ENCODE measurements around the gene ASB6. TPM values are rescaled to one million over a fixed set of nuclear protein-coding genes. Genes with fewer than 3 reads are reported as not detected.

ASB6 gene
- total and polyA plus RNA-seq, 2 of the 13 experiments (the other 11 are each of a cell fraction or from before 2014, with no cell fraction given) = 8.2 to 8.4 TPM

GRCh38 chr9:129687391-129687790 is 45.4 kb upstream of the ASB6 start:
- ChIA-PET POLR2A (no interaction called here), CTCF (ENCODE audit: low intra/inter-chr PET ratio, low total read pairs) (no interaction called here)
- H3K36me3 ChIP-seq (replicated peaks in 1 of 2; ENCODE audit: control insufficient read depth in 1 of 2, insufficient read depth in 2 of 2, low read length in 2 of 2) = no peaks in the 10 kb centered on the region
- H3K4me3 ChIP-seq (replicated peaks in 1 of 3; ENCODE audit: insufficient read depth in 1 of 3, low read depth in 2 of 3, low read length in 3 of 3) = no peak overlapping the region
- no peak overlapping the region for H3K4me2 ChIP-seq (ENCODE audit: low read depth, low read length)
- peaks cover 1 to 17% of the 10 kb centered on the region in 2 experiments; a peak in 4 of 5 replicates for H3K27me3 ChIP-seq (ENCODE audit: control insufficient read depth in 1 of 2, insufficient read depth in 2 of 2, low read length in 2 of 2)
- no peaks in the 10 kb centered on the region for H3K4me1 ChIP-seq (ENCODE audit: insufficient read depth, low read length)
- FAIRE-seq (no peak), DNase-seq (ENCODE audit: low spot score) (no peak), ATAC-seq (no peak)
- H2AFZ ChIP-seq (ENCODE audit: low read length) = no peak overlapping the region
- no peaks in the 10 kb centered on the region for H4K20me1 ChIP-seq (ENCODE audit: insufficient read depth, low read length)
- in situ Hi-C loops (cut with HindIII; ENCODE audit: extremely low pct_ligation_motif_present, low pct_unique_long_range_greater_than_20kb) (no loop called here), intact Hi-C loops (cut with micrococcal nuclease; ENCODE audit: unreplicated experiment) (no loop called here)
- 25% methylated on average over 8 of the region's 10 CpGs for WGBS (ENCODE audit: low lambda C conversion rate)
- no peak overlapping the region for H3K9ac ChIP-seq (ENCODE audit: insufficient read depth, low read depth, low read length)
- BruUV-seq (replicated peaks) = no TSS peak
- TF ChIP-seq NR2C2 (CRISPR knock-in tag; IDR thresholded peaks at IDR 0.05; ENCODE audit: borderline replicate concordance) (no peak), ZNF460 (CRISPR knock-in tag; IDR thresholded peaks at IDR 0.05; ENCODE audit: borderline replicate concordance) (no peak), ZNF660 (CRISPR knock-in tag; IDR thresholded peaks at IDR 0.05; ENCODE audit: borderline replicate concordance, low read depth) (no peak), ATF7-NPFF (CRISPR knock-in tag; IDR thresholded peaks at IDR 0.05; ENCODE audit: low read depth) (no peak)
- no peaks in the 10 kb centered on the region for H3K9me3 ChIP-seq (ENCODE audit: low read length)
- H3K27ac ChIP-seq (ENCODE audit: extremely low read length, insufficient read depth, low read length) = no peak overlapping the region
- H3K79me2 ChIP-seq (ENCODE audit: insufficient read depth, low read length) = no peaks in the 10 kb centered on the region

- H3K27ac ChIP-seq (ENCODE audit: extremely low read length, insufficient read depth, low read length) = no peak overlapping the region
- BruUV-seq (replicated peaks) = no TSS peak
- DNase-seq (ENCODE audit: low spot score) = no peak
- in situ Hi-C loops (cut with HindIII; ENCODE audit: extremely low pct_ligation_motif_present, low pct_unique_long_range_greater_than_20kb) = no loop called here
- intact Hi-C loops (cut with micrococcal nuclease; ENCODE audit: unreplicated experiment) = no loop called here
- no peak for ATAC-seq
- no peaks in the 10 kb centered on the region for H3K9me3 ChIP-seq (ENCODE audit: low read length)
- H3K27me3 ChIP-seq (ENCODE audit: control insufficient read depth in 1 of 2, insufficient read depth in 2 of 2, low read length in 2 of 2) = peaks cover 0 to 23% of the 10 kb centered on the region in 2 experiments; a peak in 4 of 5 replicates
- no peak for FAIRE-seq
- H3K79me2 ChIP-seq (ENCODE audit: insufficient read depth, low read length) = no peaks in the 10 kb centered on the region
- ChIA-PET POLR2A (no interaction called here), CTCF (ENCODE audit: low intra/inter-chr PET ratio, low total read pairs) (no interaction called here)
- H3K9ac ChIP-seq (ENCODE audit: insufficient read depth, low read depth, low read length) = no peak overlapping the region
- 16% methylated on average over 9 of the region's 9 CpGs for WGBS (ENCODE audit: low lambda C conversion rate)
- no peaks in the 10 kb centered on the region for H3K36me3 ChIP-seq (replicated peaks in 1 of 2; ENCODE audit: control insufficient read depth in 1 of 2, insufficient read depth in 2 of 2, low read length in 2 of 2)
- no peak overlapping the region for H3K4me2 ChIP-seq (ENCODE audit: low read depth, low read length)
- H2AFZ ChIP-seq (ENCODE audit: low read length) = no peak overlapping the region
- no peaks in the 10 kb centered on the region for H4K20me1 ChIP-seq (ENCODE audit: insufficient read depth, low read length)
- no peaks in the 10 kb centered on the region for H3K4me1 ChIP-seq (ENCODE audit: insufficient read depth, low read length)
- no peak overlapping the region for H3K4me3 ChIP-seq (replicated peaks in 1 of 3; ENCODE audit: insufficient read depth in 1 of 3, low read depth in 2 of 3, low read length in 3 of 3)
- no peak for TF ChIP-seq ARID2 (CRISPR knock-in tag; IDR thresholded peaks at IDR 0.05; ENCODE audit: borderline replicate concordance)
- TF ChIP-seq ZNF24 (IDR thresholded peaks at IDR 0.05) = no peak
- no peak for TF ChIP-seq GMEB2 (CRISPR knock-in tag; IDR thresholded peaks at IDR 0.05; ENCODE audit: low read depth)
- TF ChIP-seq RXRA (CRISPR knock-in tag; IDR thresholded peaks at IDR 0.05) = no peak
- TF ChIP-seq ZNF142 (CRISPR knock-in tag; IDR thresholded peaks at IDR 0.05) = no peak
- no peak for TF ChIP-seq THRA (CRISPR knock-in tag; IDR thresholded peaks at IDR 0.05; ENCODE audit: borderline replicate concordance)
Measured at GRCh38 chr9:129686736-129687135, 44.8 kb upstream of the ASB6 start.
